GM06990 (cell line): ENCODE data around the gene SIAH3.

Source experiments
- DNase-seq: peaks from one replicate; pipeline ENCODE4 v3.0.0-alpha.2; 2011; ENCODE audit not compliant: insufficient read length; ENCODE audit errors: extremely low read depth
- H3K27me3 ChIP-seq: replicated peaks from 2 replicates; pipeline ENCODE4 v1.6.0; 2011; ENCODE audit warnings: low read length; ENCODE audit not compliant: control insufficient read depth, insufficient read depth
- H3K36me3 ChIP-seq: 2 replicates; pipeline ENCODE4 v1.5.1; 2011; ENCODE audit warnings: low read length; ENCODE audit not compliant: control insufficient read depth, insufficient read depth
- H3K4me3 ChIP-seq: replicated peaks from 2 replicates; pipeline ENCODE4 v1.5.1; 2011; ENCODE audit warnings: low read depth, mild to moderate bottlenecking, control low read depth, low read length
- CTCF ChIP-seq: IDR thresholded peaks from 2 replicates; pipeline ENCODE4 v1.5.1; 2011; ENCODE audit warnings: low read length, control low read depth, mild to moderate bottlenecking, inconsistent platforms; ENCODE audit not compliant: insufficient read depth, poor library complexity, severe bottlenecking

SIAH3 gene

DNA sequence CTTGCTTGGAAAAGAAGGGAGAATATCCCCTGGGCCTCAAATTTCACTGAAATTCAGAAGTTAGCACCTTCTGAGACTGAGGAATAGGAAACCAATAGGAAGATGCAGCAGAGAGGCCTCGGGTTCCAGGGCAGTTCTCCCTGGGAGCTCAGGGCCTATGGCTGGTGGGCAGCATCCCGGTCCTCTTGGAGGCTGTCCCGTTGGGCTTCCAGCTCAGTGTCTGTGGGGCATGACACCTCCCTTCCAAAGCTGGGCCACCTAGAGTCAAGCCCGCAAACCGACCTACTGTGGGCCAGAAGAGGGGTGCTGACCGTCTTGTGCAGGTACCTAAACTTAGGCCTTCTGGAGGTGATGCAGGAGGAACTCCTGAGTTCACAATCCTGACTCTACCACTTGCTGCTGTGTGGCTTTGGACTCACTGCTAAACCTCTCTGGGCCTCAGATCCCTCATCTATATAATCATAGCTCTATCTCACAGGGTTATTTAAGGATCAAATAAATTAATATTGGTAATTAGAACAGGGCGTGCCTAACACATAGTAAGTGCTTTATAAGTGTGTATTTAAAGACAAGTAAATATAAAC, 17.1 kb downstream of the SIAH3 start:
- no peak for TF ChIP-seq CTCF
- H3K4me3 ChIP-seq: no peak overlapping the region
- no peaks in the 10 kb centered on the region for H3K27me3 ChIP-seq
- no peaks in the 10 kb centered on the region for H3K36me3 ChIP-seq
- no peak for DNase-seq

- TF ChIP-seq CTCF: no peak
- H3K4me3 ChIP-seq: no peak overlapping the region
- no peaks in the 10 kb centered on the region for H3K36me3 ChIP-seq
- no peaks in the 10 kb centered on the region for H3K27me3 ChIP-seq
- DNase-seq: no peak
Observed at GRCh38 chr13:45833663-45834375, 17.7 kb downstream of the SIAH3 start.

DNA sequence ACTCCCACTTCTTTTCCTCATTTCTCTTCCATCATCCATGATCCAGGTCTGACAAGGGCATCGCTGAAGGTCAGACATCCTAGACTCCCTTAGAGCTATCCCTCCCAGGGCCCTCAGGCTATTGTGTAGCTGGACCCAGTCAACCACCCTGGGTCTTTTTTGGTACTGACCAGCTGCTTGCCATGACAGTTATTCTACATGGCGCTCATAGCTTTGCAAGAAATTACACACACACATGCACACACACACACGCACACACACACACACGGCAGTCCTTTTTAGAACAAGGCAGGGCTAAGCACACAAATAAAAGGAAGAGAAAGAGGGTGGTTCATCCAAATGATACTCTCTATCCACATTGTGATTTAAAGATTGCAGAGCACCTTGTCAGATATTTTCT, 18.3 kb downstream of the SIAH3 start:
- TF ChIP-seq CTCF: no peak
- Histone ChIP-seq H3K36me3 (no peaks in the 10 kb centered on the region), H3K4me3 (no peak overlapping the region), H3K27me3 (no peaks in the 10 kb centered on the region)
- no peak for DNase-seq

DNA sequence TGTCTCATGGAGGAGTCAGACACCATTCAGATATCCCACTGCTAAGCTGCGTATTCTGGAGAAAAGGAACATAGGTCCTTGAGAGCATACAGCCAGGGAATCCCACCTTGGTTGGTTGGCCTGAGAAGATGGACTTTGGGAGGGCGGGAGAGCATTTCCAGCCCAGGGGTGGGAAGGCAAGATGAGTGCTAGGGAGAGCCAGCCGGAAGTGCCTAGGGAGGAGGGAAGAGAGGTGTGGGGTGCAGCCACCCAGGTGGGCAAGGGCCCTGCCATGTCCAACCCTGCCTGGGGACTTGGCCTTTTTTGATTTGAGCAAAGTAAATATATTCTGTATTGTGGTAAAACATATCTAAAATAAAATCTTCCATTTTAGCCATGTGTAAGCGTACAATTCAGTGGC, 19.7 kb downstream of the SIAH3 start:
- Histone ChIP-seq H3K4me3 (no peak overlapping the region), H3K36me3 (no peaks in the 10 kb centered on the region), H3K27me3 (no peaks in the 10 kb centered on the region)
- DNase-seq: no peak
- TF ChIP-seq CTCF: no peak

- no peak for TF ChIP-seq CTCF
- Histone ChIP-seq H3K27me3 (no peaks in the 10 kb centered on the region), H3K36me3 (no peaks in the 10 kb centered on the region), H3K4me3 (no peak overlapping the region)
- no peak for DNase-seq
Observed at GRCh38 chr13:45830121-45830520, 21.4 kb downstream of the SIAH3 start.
